GM23338 (cell line): ENCODE measurements around the gene AGR3. TPM values are rescaled to one million over a fixed set of nuclear protein-coding genes. Genes with fewer than 3 reads are reported as not detected.

Experiments
- ATAC-seq: fragments of 200-7000 bp; cut with Tn5 transposase; 3 replicates; pipeline ENCODE4 v1.9.1; 2020
- DNase-seq: peaks from one replicate; pipeline ENCODE4 v3.0.0-alpha.2; 2015; ENCODE audit warnings: low spot score
- H2AFZ ChIP-seq: fragments of 200-600 bp; sonication (generic); 2 replicates; pipeline ENCODE4 v1.8.0; 2016; ENCODE audit warnings: antibody characterized with exemption, mild to moderate bottlenecking, moderate library complexity
- H3F3A ChIP-seq: fragments of 200-600 bp; sonication (generic); replicated peaks from 2 replicates; pipeline ENCODE4 v1.8.0; 2017; ENCODE audit warnings: antibody characterized with exemption, mixed run types, low read depth
- H3K27ac ChIP-seq: fragments of 200-600 bp; sonication (generic); 2 replicates; pipeline ENCODE4 v1.6.1; 2016; ENCODE audit warnings: low read depth
- H3K27me3 ChIP-seq: fragments of 200-600 bp; sonication (generic); 2 replicates; pipeline ENCODE4 v1.8.0; 2016; ENCODE audit warnings: mild to moderate bottlenecking, mixed run types, moderate library complexity; ENCODE audit not compliant: insufficient read depth
- H3K36me3 ChIP-seq: fragments of 200-600 bp; sonication (generic); 2 replicates; pipeline ENCODE4 v1.8.0; 2016; ENCODE audit warnings: mild to moderate bottlenecking; ENCODE audit not compliant: insufficient read depth
- H3K4me1 ChIP-seq: fragments of 200-600 bp; sonication (generic); 2 replicates; pipeline ENCODE4 v1.8.0; 2016; ENCODE audit warnings: mild to moderate bottlenecking, moderate library complexity; ENCODE audit not compliant: insufficient read depth
- H3K4me2 ChIP-seq: fragments of 200-600 bp; sonication (generic); 2 replicates; pipeline ENCODE4 v1.7.1; 2017; ENCODE audit warnings: mixed run types
- H3K4me3 ChIP-seq: fragments of 200-600 bp; sonication (generic); 2 replicates; pipeline ENCODE4 v1.6.1; 2016; ENCODE audit warnings: mixed run types
- H3K79me2 ChIP-seq: fragments of 200-600 bp; sonication (generic); replicated peaks from 2 replicates; pipeline ENCODE4 v1.8.0; 2017; ENCODE audit warnings: mild to moderate bottlenecking; ENCODE audit not compliant: insufficient read depth
- H3K9me2 ChIP-seq: fragments of 200-600 bp; sonication (generic); 2 replicates; pipeline ENCODE4 v1.8.0; 2017; ENCODE audit not compliant: insufficient read depth
- H4K20me1 ChIP-seq: fragments of 200-600 bp; sonication (generic); replicated peaks from 2 replicates; pipeline ENCODE4 v1.8.0; 2017; ENCODE audit warnings: mild to moderate bottlenecking; ENCODE audit not compliant: insufficient read depth
- H3K27ac Mint-ChIP-seq: 2 replicates; pipeline ENCODE4 v1.8.0; 2020; ENCODE audit warnings: inconsistent platforms, mild to moderate bottlenecking, moderate library complexity, mixed read lengths
- H3K27me3 Mint-ChIP-seq: 3 replicates; pipeline ENCODE4 v1.8.0; 2022; ENCODE audit warnings: low read depth, mild to moderate bottlenecking, moderate library complexity, mixed read lengths, inconsistent platforms; ENCODE audit not compliant: insufficient read depth, poor library complexity
- H3K36me3 Mint-ChIP-seq: 3 replicates; pipeline ENCODE4 v1.8.0; 2021; ENCODE audit warnings: low read depth, mild to moderate bottlenecking, inconsistent platforms, moderate library complexity, mixed read lengths
- H3K4me1 Mint-ChIP-seq: 3 replicates; pipeline ENCODE4 v1.8.0; 2020; ENCODE audit warnings: mild to moderate bottlenecking, inconsistent platforms, mixed read lengths
- H3K4me3 Mint-ChIP-seq: 3 replicates; pipeline ENCODE4 v1.8.0; 2021; ENCODE audit warnings: moderate library complexity, mild to moderate bottlenecking, inconsistent platforms, mixed read lengths
- H3K9me3 Mint-ChIP-seq: 3 replicates; pipeline ENCODE4 v1.8.0; 2020; ENCODE audit warnings: moderate library complexity, mild to moderate bottlenecking, inconsistent platforms, mixed read lengths
- CREB1 ChIP-seq: fragments of 250-450 bp; sonication (Bioruptor Pico); IDR thresholded peaks from 2 replicates; pipeline ENCODE4 v1.5.0; 2020; ENCODE audit warnings: low read depth, mild to moderate bottlenecking, moderate library complexity
- ETS1 ChIP-seq: IDR thresholded peaks from 2 replicates; pipeline ENCODE4 v1.6.1; 2016; ENCODE audit warnings: antibody characterized with exemption
- EZH2 ChIP-seq: fragments of 200-600 bp; sonication (generic); IDR thresholded peaks from one replicate; pipeline ENCODE4 v1.8.0; 2017; ENCODE audit warnings: antibody characterized with exemption, mild to moderate bottlenecking, low read depth; ENCODE audit not compliant: unreplicated experiment
- EZH2phosphoT487 ChIP-seq: fragments of 200-600 bp; sonication (generic); IDR thresholded peaks from one replicate; pipeline ENCODE4 v1.8.1; 2018; ENCODE audit warnings: antibody characterized with exemption; ENCODE audit not compliant: unreplicated experiment
- JUNB ChIP-seq: IDR thresholded peaks from one replicate; pipeline ENCODE4 v1.6.1; 2016; ENCODE audit warnings: antibody characterized with exemption; ENCODE audit not compliant: unreplicated experiment
- NANOG ChIP-seq: IDR thresholded peaks from 2 replicates; pipeline ENCODE4 v1.6.1; 2016; ENCODE audit warnings: antibody characterized with exemption, borderline replicate concordance
- POLR2AphosphoS5 ChIP-seq: IDR thresholded peaks from 2 replicates; pipeline ENCODE4 v1.6.1; 2016; ENCODE audit warnings: antibody characterized with exemption, low read depth
- REST ChIP-seq: IDR thresholded peaks from one replicate; pipeline ENCODE4 v1.6.1; 2018; ENCODE audit warnings: antibody characterized with exemption; ENCODE audit not compliant: unreplicated experiment
- STAT1 ChIP-seq: IDR thresholded peaks from one replicate; pipeline ENCODE4 v1.6.1; 2016; ENCODE audit warnings: antibody characterized with exemption; ENCODE audit not compliant: unreplicated experiment
- ZNF331 ChIP-seq: fragments of 250-450 bp; sonication (Bioruptor Pico); IDR thresholded peaks from 2 replicates; pipeline ENCODE4 v1.5.0; 2020; ENCODE audit warnings: low read depth, mild to moderate bottlenecking, moderate library complexity
- polyA plus RNA-seq: library from polyadenylated mRNA; unstranded; fragments of >200 nt; fragmentation: Nextera tagmentation; extraction: Ambion mirVana; gene quantifications from 2 replicates; pipeline ENCODE4 v1.2.1, GENCODE V29; 2016
- total RNA-seq: library from RNA; depleted of rRNA; stranded (reverse); fragments of >200 nt; shearing (Covaris generic); gene quantifications from 2 replicates; pipeline ENCODE4 v1.2.3, GENCODE V29; 2014
- TF ChIP-seq, protein P1 (sequence below), 2 experiments: fragments of 200-600 bp in 1 of 2; sonication (generic) in 1 of 2; conservative IDR thresholded peaks; 2 replicates each; pipeline versions ENCODE4 v1.5.1 to v1.6.1; 2016 to 2017; ENCODE audit warnings: antibody characterized with exemption in 2 of 2, low read depth in 2 of 2, mild to moderate bottlenecking in 2 of 2, moderate library complexity in 1 of 2

AGR3 gene
- total and polyA plus RNA-seq, 2 experiments from 2014 or later: not detected

DNA sequence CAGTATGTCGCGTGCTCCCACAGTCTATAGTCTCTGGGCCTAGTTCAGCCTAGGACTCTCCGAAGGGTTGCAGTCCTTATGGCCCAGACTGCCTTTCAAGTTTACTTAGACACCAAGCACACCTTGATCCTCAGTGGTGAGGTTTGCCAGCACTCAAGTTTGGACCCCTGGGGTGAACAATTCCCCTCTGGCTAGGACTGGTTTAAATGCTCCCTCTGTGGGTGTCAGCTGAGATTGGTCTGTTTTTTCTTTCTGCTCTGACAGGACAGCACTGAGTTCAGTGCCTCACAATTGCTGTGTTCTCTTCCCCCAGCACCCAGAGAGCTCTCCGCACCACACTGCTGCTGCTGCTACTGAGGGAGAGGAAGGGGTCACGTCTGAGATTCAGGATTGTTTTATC, 31.9 kb upstream of the AGR3 start:
- H3K27ac Mint-ChIP-seq: no peak overlapping the region
- H3K4me1 ChIP-seq: peaks cover 5% of the 10 kb centered on the region; the same call in 1 of the 2 replicates
- no peaks in the 10 kb centered on the region for H3K36me3 Mint-ChIP-seq
- H3K4me3 ChIP-seq: no peak overlapping the region
- no peak overlapping the region for H2AFZ ChIP-seq
- ATAC-seq: peak; percentile 54
- no peaks in the 10 kb centered on the region for H3K79me2 ChIP-seq
- no peak overlapping the region for H3K4me2 ChIP-seq
- H3K36me3 ChIP-seq: no peaks in the 10 kb centered on the region
- H3K4me1 Mint-ChIP-seq: peaks cover 24% of the 10 kb centered on the region
- no peak overlapping the region for H3K4me3 Mint-ChIP-seq
- H3F3A ChIP-seq: no peaks in the 10 kb centered on the region
- no peak overlapping the region for H3K27ac ChIP-seq
- TF ChIP-seq, protein P1, sequence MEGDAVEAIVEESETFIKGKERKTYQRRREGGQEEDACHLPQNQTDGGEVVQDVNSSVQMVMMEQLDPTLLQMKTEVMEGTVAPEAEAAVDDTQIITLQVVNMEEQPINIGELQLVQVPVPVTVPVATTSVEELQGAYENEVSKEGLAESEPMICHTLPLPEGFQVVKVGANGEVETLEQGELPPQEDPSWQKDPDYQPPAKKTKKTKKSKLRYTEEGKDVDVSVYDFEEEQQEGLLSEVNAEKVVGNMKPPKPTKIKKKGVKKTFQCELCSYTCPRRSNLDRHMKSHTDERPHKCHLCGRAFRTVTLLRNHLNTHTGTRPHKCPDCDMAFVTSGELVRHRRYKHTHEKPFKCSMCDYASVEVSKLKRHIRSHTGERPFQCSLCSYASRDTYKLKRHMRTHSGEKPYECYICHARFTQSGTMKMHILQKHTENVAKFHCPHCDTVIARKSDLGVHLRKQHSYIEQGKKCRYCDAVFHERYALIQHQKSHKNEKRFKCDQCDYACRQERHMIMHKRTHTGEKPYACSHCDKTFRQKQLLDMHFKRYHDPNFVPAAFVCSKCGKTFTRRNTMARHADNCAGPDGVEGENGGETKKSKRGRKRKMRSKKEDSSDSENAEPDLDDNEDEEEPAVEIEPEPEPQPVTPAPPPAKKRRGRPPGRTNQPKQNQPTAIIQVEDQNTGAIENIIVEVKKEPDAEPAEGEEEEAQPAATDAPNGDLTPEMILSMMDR (conservative IDR thresholded peaks at IDR 0.05; ENCODE audit: low read depth in 2 of 2): peak in 1 of 2 experiments; percentile 14; a peak in 1 of 4 replicates
- TF ChIP-seq REST: no peak
- peaks cover 2% of the 10 kb centered on the region for H3K27me3 Mint-ChIP-seq
- H3K27me3 ChIP-seq: no peaks in the 10 kb centered on the region
- DNase-seq: peak; percentile 21
- H4K20me1 ChIP-seq: no peaks in the 10 kb centered on the region
- no peaks in the 10 kb centered on the region; the same call in 1 of the 2 replicates for H3K9me2 ChIP-seq
- H3K9me3 Mint-ChIP-seq: no peaks in the 10 kb centered on the region

GRCh38 chr7:16912540-16912939, 30.8 kb upstream of the AGR3 start:
- no peak overlapping the region for H3K4me3 Mint-ChIP-seq
- no peak overlapping the region for H3K27ac Mint-ChIP-seq
- Histone ChIP-seq H3K27ac (no peak overlapping the region), H3F3A (no peaks in the 10 kb centered on the region), H3K4me3 (no peak overlapping the region), H3K27me3 (no peaks in the 10 kb centered on the region), H3K9me2 (no peaks in the 10 kb centered on the region; the same call in 1 of the 2 replicates), H4K20me1 (no peaks in the 10 kb centered on the region), H3K36me3 (no peaks in the 10 kb centered on the region), H3K4me1 (peaks cover 5% of the 10 kb centered on the region; the same call in 1 of the 2 replicates), H3K79me2 (no peaks in the 10 kb centered on the region), H3K4me2 (no peak overlapping the region), H2AFZ (no peak overlapping the region)
- ATAC-seq: no peak
- no peaks in the 10 kb centered on the region for H3K9me3 Mint-ChIP-seq
- DNase-seq: no peak
- H3K4me1 Mint-ChIP-seq: peaks cover 24% of the 10 kb centered on the region
- no peaks in the 10 kb centered on the region for H3K36me3 Mint-ChIP-seq
- H3K27me3 Mint-ChIP-seq: peaks cover 2% of the 10 kb centered on the region
- TF ChIP-seq ZNF331 (CRISPR knock-in tag): no peak
- TF ChIP-seq STAT1: no peak
- TF ChIP-seq, protein P1 (conservative IDR thresholded peaks at IDR 0.05; ENCODE audit: low read depth in 2 of 2): no peak
- TF ChIP-seq REST: no peak
- no peak for TF ChIP-seq EZH2
- TF ChIP-seq JUNB: no peak
- TF ChIP-seq ETS1: no peak
- TF ChIP-seq EZH2phosphoT487: no peak
- TF ChIP-seq NANOG: no peak
- TF ChIP-seq POLR2AphosphoS5: no peak
- no peak for TF ChIP-seq CREB1
